ENCODE results near the gene GCC2. TPM values are rescaled to one million over a fixed set of nuclear protein-coding genes. Genes with fewer than 3 reads are reported as not detected.

Gene GCC2
- total and polyA plus RNA-seq, 9 of the 15 experiments (the other 6 are each of a cell fraction or from before 2014, with no cell fraction given): 11.4 to 35.7 (median 19.9) TPM

DNA sequence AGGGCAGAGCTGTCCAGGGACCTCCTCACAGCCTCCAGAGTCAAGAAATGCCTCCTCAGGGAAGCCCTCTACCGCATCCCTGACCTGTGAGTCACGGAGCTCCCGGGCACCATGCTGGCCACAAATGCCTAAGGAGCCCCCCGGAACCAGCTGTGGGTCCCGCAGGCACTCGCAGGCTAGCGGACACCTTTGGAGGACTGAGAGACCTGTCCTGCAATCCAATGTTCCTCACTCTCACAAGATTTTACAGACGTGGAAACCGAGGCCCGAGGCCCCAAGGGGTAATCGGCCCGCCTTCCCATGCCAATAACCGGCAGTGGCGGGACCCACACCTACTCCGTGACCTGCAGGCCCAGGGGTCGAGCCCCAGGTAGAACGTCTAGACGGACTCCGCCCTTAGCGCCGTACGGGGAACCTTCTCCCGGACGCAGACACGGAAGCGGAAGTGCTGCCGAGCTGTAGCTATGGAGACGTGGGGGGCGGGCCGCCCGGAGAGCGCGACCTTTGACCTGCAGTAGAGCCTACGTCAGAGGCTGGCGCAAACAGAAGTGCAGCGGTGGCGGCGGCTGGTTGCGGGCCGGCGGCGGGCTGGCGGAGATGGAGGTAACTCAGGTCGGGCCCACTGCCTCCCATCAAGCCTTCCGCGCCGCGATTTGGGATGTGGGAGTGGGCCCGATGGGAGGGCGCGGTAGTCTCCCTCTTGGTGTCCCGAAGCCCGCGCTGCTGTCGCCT, at the start of gene GCC2 (continued):
- TF ChIP-seq, protein P1, sequence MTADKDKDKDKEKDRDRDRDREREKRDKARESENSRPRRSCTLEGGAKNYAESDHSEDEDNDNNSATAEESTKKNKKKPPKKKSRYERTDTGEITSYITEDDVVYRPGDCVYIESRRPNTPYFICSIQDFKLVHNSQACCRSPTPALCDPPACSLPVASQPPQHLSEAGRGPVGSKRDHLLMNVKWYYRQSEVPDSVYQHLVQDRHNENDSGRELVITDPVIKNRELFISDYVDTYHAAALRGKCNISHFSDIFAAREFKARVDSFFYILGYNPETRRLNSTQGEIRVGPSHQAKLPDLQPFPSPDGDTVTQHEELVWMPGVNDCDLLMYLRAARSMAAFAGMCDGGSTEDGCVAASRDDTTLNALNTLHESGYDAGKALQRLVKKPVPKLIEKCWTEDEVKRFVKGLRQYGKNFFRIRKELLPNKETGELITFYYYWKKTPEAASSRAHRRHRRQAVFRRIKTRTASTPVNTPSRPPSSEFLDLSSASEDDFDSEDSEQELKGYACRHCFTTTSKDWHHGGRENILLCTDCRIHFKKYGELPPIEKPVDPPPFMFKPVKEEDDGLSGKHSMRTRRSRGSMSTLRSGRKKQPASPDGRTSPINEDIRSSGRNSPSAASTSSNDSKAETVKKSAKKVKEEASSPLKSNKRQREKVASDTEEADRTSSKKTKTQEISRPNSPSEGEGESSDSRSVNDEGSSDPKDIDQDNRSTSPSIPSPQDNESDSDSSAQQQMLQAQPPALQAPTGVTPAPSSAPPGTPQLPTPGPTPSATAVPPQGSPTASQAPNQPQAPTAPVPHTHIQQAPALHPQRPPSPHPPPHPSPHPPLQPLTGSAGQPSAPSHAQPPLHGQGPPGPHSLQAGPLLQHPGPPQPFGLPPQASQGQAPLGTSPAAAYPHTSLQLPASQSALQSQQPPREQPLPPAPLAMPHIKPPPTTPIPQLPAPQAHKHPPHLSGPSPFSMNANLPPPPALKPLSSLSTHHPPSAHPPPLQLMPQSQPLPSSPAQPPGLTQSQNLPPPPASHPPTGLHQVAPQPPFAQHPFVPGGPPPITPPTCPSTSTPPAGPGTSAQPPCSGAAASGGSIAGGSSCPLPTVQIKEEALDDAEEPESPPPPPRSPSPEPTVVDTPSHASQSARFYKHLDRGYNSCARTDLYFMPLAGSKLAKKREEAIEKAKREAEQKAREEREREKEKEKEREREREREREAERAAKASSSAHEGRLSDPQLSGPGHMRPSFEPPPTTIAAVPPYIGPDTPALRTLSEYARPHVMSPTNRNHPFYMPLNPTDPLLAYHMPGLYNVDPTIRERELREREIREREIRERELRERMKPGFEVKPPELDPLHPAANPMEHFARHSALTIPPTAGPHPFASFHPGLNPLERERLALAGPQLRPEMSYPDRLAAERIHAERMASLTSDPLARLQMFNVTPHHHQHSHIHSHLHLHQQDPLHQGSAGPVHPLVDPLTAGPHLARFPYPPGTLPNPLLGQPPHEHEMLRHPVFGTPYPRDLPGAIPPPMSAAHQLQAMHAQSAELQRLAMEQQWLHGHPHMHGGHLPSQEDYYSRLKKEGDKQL (CRISPR knock-in tag; IDR thresholded peaks at IDR 0.05; ENCODE audit: borderline replicate concordance): no peak
- no peak for TF ChIP-seq ZNF23 (CRISPR knock-in tag; IDR thresholded peaks at IDR 0.05)
- no peak for TF ChIP-seq NFE2L1 (tag; IDR thresholded peaks at IDR 0.05; ENCODE audit: borderline replicate concordance, low read depth)
- TF ChIP-seq HNRNPUL1 (IDR thresholded peaks at IDR 0.05; ENCODE audit: low read length): no peak
- no peak for TF ChIP-seq ZNF318 (IDR thresholded peaks at IDR 0.05; ENCODE audit: borderline replicate concordance in 1 of 2, low read depth in 1 of 2)
- no peak for TF ChIP-seq SNIP1 (IDR thresholded peaks at IDR 0.05; ENCODE audit: low read depth)
- TF ChIP-seq PML (IDR thresholded peaks at IDR 0.05; ENCODE audit: low read length): peak; percentile 83; the same call in 1 of the 2 replicates
- TF ChIP-seq, protein P2, sequence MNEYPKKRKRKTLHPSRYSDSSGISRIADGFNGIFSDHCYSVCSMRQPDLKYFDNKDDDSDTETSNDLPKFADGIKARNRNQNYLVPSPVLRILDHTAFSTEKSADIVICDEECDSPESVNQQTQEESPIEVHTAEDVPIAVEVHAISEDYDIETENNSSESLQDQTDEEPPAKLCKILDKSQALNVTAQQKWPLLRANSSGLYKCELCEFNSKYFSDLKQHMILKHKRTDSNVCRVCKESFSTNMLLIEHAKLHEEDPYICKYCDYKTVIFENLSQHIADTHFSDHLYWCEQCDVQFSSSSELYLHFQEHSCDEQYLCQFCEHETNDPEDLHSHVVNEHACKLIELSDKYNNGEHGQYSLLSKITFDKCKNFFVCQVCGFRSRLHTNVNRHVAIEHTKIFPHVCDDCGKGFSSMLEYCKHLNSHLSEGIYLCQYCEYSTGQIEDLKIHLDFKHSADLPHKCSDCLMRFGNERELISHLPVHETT (CRISPR knock-in tag; conservative IDR thresholded peaks at IDR 0.05 in 1 of 2, IDR thresholded peaks at IDR 0.05 in 1 of 2): no peak
